SU-DHL-6 (cell line): ENCODE measurements around the gene OLFM1.
"Not testable (repeated sequence)": the region's sequence is repeated elsewhere in the genome, so short reads cannot be mapped to it uniquely, and the experiment has no call there.

Source experiments
- H2AFZ ChIP-seq: fragments of 200-600 bp; sonication (generic); 2 replicates; pipeline ENCODE4 v1.6.1; 2014; ENCODE audit warnings: low read depth, mild to moderate bottlenecking, moderate library complexity, mixed read lengths, antibody characterized with exemption, low read length; ENCODE audit not compliant: severe bottlenecking
- H3F3A ChIP-seq: fragments of 200-600 bp; shearing (Covaris generic); 2 replicates; pipeline ENCODE4 v1.6.0; 2016; ENCODE audit warnings: antibody characterized with exemption, mild to moderate bottlenecking; ENCODE audit not compliant: insufficient read depth
- H3K27ac ChIP-seq: fragments of 200-600 bp; sonication (generic); 2 replicates; pipeline ENCODE4 v1.5.1; 2016; ENCODE audit warnings: low read depth, mild to moderate bottlenecking, low read length, moderate library complexity, mixed read lengths
- H3K27me3 ChIP-seq: fragments of 200-600 bp; sonication (generic), shearing (Covaris generic); 2 replicates; pipeline ENCODE4 v1.6.0; 2014; ENCODE audit warnings: mild to moderate bottlenecking, low read length
- H3K36me3 ChIP-seq: fragments of 200-600 bp; sonication (generic); 2 replicates; pipeline ENCODE4 v1.6.1; 2014; ENCODE audit warnings: mild to moderate bottlenecking, low read length, mixed read lengths
- H3K4me2 ChIP-seq: fragments of 300-600, 200-600 bp; shearing (Covaris generic), sonication (generic); 2 replicates; pipeline ENCODE4 v1.6.0; 2014; ENCODE audit warnings: low read length, low read depth, mild to moderate bottlenecking; ENCODE audit not compliant: poor library complexity, severe bottlenecking
- H3K4me3 ChIP-seq: fragments of 200-600 bp; sonication (generic); 2 replicates; pipeline ENCODE4 v1.5.1; 2014; ENCODE audit warnings: antibody characterized with exemption, low read length, mild to moderate bottlenecking, mixed read lengths; ENCODE audit not compliant: insufficient read depth, poor library complexity, severe bottlenecking
- H3K79me2 ChIP-seq: fragments of 200-600 bp; sonication (generic); 2 replicates; pipeline ENCODE4 v1.6.1; 2014; ENCODE audit warnings: mild to moderate bottlenecking, low read length, moderate library complexity; ENCODE audit not compliant: insufficient read depth
- H3K9ac ChIP-seq: fragments of 200-600 bp; sonication (generic); 2 replicates; pipeline ENCODE4 v1.7.0; 2014; ENCODE audit warnings: mild to moderate bottlenecking, low read length
- H3K9me2 ChIP-seq: fragments of 200-600 bp; sonication (generic); replicated peaks from 2 replicates; pipeline ENCODE4 v1.6.1; 2014; ENCODE audit warnings: low read length; ENCODE audit not compliant: insufficient read depth
- H3K9me3 ChIP-seq: fragments of 200-600 bp; sonication (generic); 2 replicates; pipeline ENCODE4 v1.6.1; 2014; ENCODE audit warnings: low read length, mixed read lengths; ENCODE audit not compliant: insufficient read depth
- H4K20me1 ChIP-seq: fragments of 200-600 bp; sonication (generic); 2 replicates; pipeline ENCODE4 v1.6.1; 2014; ENCODE audit warnings: low read depth, mild to moderate bottlenecking, antibody characterized with exemption, low read length, moderate library complexity, mixed read lengths
- EZH2phosphoT487 ChIP-seq: fragments of 200-600 bp; sonication (generic), shearing (Covaris generic); conservative IDR thresholded peaks from 2 replicates; pipeline ENCODE4 v1.6.1; 2018; ENCODE audit warnings: mild to moderate bottlenecking, antibody characterized with exemption, low read length, moderate library complexity, mixed read lengths
- TF ChIP-seq, protein P1 (sequence below): fragments of 200-600 bp; sonication (generic); IDR thresholded peaks from one replicate; pipeline ENCODE4 v1.5.1; 2017; ENCODE audit warnings: antibody characterized with exemption, mild to moderate bottlenecking, low read length, moderate library complexity; ENCODE audit not compliant: insufficient read depth, poor library complexity, severe bottlenecking

The OLFM1 gene

GRCh38 chr9:135110416-135110815, 22.9 kb downstream of the OLFM1 start:
- Histone ChIP-seq H3K27ac (no peak overlapping the region), H3K9me3 (no peaks in the 10 kb centered on the region), H3K9ac (no peak overlapping the region), H3K79me2 (no peaks in the 10 kb centered on the region), H3K4me2 (no peak overlapping the region), H2AFZ (no peak overlapping the region), H3K27me3 (no peaks in the 10 kb centered on the region), H4K20me1 (no peaks in the 10 kb centered on the region), H3K36me3 (no peaks in the 10 kb centered on the region), H3K4me3 (no peak overlapping the region), H3K9me2 (no peaks in the 10 kb centered on the region), H3F3A (no peaks in the 10 kb centered on the region)
- no peak for TF ChIP-seq EZH2phosphoT487
- TF ChIP-seq, protein P1, sequence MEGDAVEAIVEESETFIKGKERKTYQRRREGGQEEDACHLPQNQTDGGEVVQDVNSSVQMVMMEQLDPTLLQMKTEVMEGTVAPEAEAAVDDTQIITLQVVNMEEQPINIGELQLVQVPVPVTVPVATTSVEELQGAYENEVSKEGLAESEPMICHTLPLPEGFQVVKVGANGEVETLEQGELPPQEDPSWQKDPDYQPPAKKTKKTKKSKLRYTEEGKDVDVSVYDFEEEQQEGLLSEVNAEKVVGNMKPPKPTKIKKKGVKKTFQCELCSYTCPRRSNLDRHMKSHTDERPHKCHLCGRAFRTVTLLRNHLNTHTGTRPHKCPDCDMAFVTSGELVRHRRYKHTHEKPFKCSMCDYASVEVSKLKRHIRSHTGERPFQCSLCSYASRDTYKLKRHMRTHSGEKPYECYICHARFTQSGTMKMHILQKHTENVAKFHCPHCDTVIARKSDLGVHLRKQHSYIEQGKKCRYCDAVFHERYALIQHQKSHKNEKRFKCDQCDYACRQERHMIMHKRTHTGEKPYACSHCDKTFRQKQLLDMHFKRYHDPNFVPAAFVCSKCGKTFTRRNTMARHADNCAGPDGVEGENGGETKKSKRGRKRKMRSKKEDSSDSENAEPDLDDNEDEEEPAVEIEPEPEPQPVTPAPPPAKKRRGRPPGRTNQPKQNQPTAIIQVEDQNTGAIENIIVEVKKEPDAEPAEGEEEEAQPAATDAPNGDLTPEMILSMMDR, result no peak

DNA sequence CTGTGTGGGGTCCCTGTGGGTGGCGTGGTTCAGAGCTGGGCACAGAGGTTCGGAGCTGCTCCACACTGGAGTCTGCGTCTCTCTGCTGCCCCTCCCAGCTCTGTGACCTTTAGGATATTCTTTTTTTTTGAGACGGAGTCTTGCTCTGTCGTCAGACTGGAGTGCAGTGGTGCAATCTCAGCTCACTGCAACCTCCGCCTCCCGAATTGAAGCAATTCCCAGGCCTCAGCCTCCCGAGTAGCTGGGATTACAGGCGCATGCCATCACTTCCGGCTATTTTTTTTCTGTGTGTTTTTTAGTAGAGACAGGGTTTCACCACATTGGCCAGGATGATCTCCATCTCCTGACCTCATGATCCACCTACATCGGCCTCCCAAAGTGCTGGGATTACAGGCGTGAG, 24.1 kb downstream of the OLFM1 start:
- H2AFZ ChIP-seq, H3K27ac ChIP-seq, H3K9me3 ChIP-seq, H3K9ac ChIP-seq, H3K4me2 ChIP-seq, H4K20me1 ChIP-seq, H3F3A ChIP-seq, H3K79me2 ChIP-seq, H3K27me3 ChIP-seq, H3K36me3 ChIP-seq, H3K9me2 ChIP-seq, H3K4me3 ChIP-seq: not testable (repeated sequence)

GRCh38 chr9:135116371-135116770, 28.9 kb downstream of the OLFM1 start:
- Histone ChIP-seq H3K36me3 (no peaks in the 10 kb centered on the region), H2AFZ (no peak overlapping the region), H4K20me1 (no peaks in the 10 kb centered on the region), H3K9me2 (no peaks in the 10 kb centered on the region), H3K27ac (no peak overlapping the region), H3K9me3 (no peaks in the 10 kb centered on the region), H3K79me2 (no peaks in the 10 kb centered on the region), H3K4me3 (no peak overlapping the region), H3F3A (no peaks in the 10 kb centered on the region), H3K27me3 (no peaks in the 10 kb centered on the region), H3K9ac (no peak overlapping the region), H3K4me2 (no peak overlapping the region)
- TF ChIP-seq, protein P1, result no peak
- no peak for TF ChIP-seq EZH2phosphoT487

GRCh38 chr9:135116881-135117280, 29.4 kb downstream of the OLFM1 start:
- Histone ChIP-seq H3K9me3 (no peaks in the 10 kb centered on the region), H3K4me2 (no peak overlapping the region), H3K9ac (no peak overlapping the region), H3K79me2 (no peaks in the 10 kb centered on the region), H2AFZ (no peak overlapping the region), H3F3A (no peaks in the 10 kb centered on the region), H3K4me3 (no peak overlapping the region), H3K9me2 (no peaks in the 10 kb centered on the region), H3K27ac (no peak overlapping the region), H3K36me3 (no peaks in the 10 kb centered on the region), H3K27me3 (no peaks in the 10 kb centered on the region), H4K20me1 (no peaks in the 10 kb centered on the region)
- no peak for TF ChIP-seq EZH2phosphoT487
- TF ChIP-seq, protein P1, result no peak
